ENCODE data around the gene NWD2.

Gene NWD2

DNA sequence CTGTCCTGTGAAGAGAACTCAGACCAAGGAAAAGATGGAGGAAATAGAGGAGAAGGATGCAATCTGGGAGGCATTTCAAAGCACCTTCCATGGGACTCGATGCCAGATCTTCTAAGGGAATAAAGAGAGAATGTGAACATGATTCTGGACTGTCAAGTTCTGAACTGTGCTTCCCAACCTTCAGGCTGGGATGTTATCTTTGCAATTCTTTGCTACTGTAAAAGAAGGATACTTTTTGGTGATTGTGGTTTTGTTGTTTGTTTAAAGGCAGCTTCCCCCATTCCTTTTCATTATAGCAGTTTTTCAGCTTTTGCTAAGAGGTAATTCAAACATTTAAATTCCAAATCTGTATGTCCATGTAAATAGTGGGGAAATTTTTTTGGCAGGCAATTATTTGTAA is 217.3 kb downstream of the NWD2 start:
- H2AFZ ChIP-seq (ENCODE audit: low read depth, low read length), result no peak overlapping the region
- no peaks in the 10 kb centered on the region for H3K27me3 ChIP-seq (ENCODE audit: insufficient read depth, low read length, poor library complexity)
- ATAC-seq (ENCODE audit: insufficient read depth, low read depth) (no peak), DNase-seq (no peak)
- no peak overlapping the region for H3K27ac ChIP-seq (ENCODE audit: low read length)
- TF ChIP-seq, protein P1, sequence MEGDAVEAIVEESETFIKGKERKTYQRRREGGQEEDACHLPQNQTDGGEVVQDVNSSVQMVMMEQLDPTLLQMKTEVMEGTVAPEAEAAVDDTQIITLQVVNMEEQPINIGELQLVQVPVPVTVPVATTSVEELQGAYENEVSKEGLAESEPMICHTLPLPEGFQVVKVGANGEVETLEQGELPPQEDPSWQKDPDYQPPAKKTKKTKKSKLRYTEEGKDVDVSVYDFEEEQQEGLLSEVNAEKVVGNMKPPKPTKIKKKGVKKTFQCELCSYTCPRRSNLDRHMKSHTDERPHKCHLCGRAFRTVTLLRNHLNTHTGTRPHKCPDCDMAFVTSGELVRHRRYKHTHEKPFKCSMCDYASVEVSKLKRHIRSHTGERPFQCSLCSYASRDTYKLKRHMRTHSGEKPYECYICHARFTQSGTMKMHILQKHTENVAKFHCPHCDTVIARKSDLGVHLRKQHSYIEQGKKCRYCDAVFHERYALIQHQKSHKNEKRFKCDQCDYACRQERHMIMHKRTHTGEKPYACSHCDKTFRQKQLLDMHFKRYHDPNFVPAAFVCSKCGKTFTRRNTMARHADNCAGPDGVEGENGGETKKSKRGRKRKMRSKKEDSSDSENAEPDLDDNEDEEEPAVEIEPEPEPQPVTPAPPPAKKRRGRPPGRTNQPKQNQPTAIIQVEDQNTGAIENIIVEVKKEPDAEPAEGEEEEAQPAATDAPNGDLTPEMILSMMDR (IDR thresholded peaks at IDR 0.05; ENCODE audit: borderline replicate concordance, extremely low read depth, low read length, poor library complexity, severe bottlenecking), result no peak
- TF ChIP-seq EZH2 (IDR thresholded peaks at IDR 0.05; ENCODE audit: borderline replicate concordance, low read depth, low read length, severe bottlenecking), result no peak
- no peaks in the 10 kb centered on the region for H3K79me2 ChIP-seq (ENCODE audit: insufficient read depth, low read length)
- no peaks in the 10 kb centered on the region for H3K9me3 ChIP-seq (ENCODE audit: insufficient read depth, low read length, severe bottlenecking)
- no peaks in the 10 kb centered on the region for H3K36me3 ChIP-seq (ENCODE audit: insufficient read depth, low read length)
- H3K4me1 ChIP-seq (ENCODE audit: insufficient read depth, low read length), result no peaks in the 10 kb centered on the region
- H3K4me2 ChIP-seq (ENCODE audit: insufficient read depth, low read length), result no peak overlapping the region
- H3K9ac ChIP-seq (ENCODE audit: low read depth, low read length), result no peak overlapping the region
- no peak overlapping the region for H3K4me3 ChIP-seq (ENCODE audit: low read depth in 1 of 2, low read length in 2 of 2)
- H4K20me1 ChIP-seq (ENCODE audit: insufficient read depth, low read length), result no peaks in the 10 kb centered on the region

DNA sequence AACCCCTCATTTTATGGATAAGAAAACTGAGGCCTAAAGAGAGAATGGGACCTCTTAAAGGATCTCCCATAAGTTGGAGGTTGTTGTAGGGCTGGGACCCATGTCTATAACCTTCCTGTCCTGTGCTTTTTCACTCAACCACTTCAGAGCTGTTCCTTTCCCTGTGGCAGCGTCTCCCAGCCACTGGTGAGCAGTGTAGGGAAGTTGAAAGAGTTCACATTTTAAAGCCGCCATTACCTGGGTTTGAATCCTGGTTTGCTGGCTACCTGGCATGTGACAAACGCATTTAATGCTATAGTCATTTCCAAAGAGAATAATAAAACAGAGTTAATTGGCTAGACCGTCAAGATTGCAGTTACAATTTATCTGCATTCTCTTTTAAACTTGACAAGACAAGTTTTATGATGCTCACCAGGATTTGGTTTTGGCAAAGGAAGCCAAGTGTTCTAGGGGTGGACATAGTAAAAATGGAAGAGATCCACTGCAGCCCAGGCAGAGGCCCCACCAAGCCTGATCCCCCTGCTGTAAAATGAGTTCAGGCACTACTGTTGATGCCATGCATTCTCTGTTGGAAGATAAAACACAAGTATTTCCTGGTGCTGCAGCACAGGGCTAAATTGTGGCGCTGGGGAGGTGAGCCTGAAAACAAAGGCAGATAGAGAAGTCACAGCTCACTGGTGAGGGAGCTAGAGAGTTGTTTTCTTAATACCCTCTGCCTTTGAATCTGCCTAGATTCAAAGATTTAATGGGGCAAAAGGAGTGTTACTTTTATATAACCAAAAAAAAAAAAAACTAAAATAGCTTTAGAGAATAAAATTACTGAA is 218.7 kb downstream of the NWD2 start:
- no peak for ATAC-seq (ENCODE audit: insufficient read depth, low read depth)
- no peaks in the 10 kb centered on the region for H3K9me3 ChIP-seq (ENCODE audit: insufficient read depth, low read length, severe bottlenecking)
- no peak overlapping the region for H3K9ac ChIP-seq (ENCODE audit: low read depth, low read length)
- H3K27me3 ChIP-seq (ENCODE audit: insufficient read depth, low read length, poor library complexity), result no peaks in the 10 kb centered on the region
- no peaks in the 10 kb centered on the region for H3K79me2 ChIP-seq (ENCODE audit: insufficient read depth, low read length)
- H3K4me1 ChIP-seq (ENCODE audit: insufficient read depth, low read length), result no peaks in the 10 kb centered on the region
- TF ChIP-seq, protein P1 (IDR thresholded peaks at IDR 0.05; ENCODE audit: borderline replicate concordance, extremely low read depth, low read length, poor library complexity, severe bottlenecking), result no peak
- TF ChIP-seq EZH2 (IDR thresholded peaks at IDR 0.05; ENCODE audit: borderline replicate concordance, low read depth, low read length, severe bottlenecking), result no peak
- no peaks in the 10 kb centered on the region for H4K20me1 ChIP-seq (ENCODE audit: insufficient read depth, low read length)
- H3K4me2 ChIP-seq (ENCODE audit: insufficient read depth, low read length), result no peak overlapping the region
- H3K4me3 ChIP-seq (ENCODE audit: low read depth in 1 of 2, low read length in 2 of 2), result no peak overlapping the region
- no peak overlapping the region for H3K27ac ChIP-seq (ENCODE audit: low read length)
- DNase-seq, result no peak
- no peak overlapping the region for H2AFZ ChIP-seq (ENCODE audit: low read depth, low read length)
- no peaks in the 10 kb centered on the region for H3K36me3 ChIP-seq (ENCODE audit: insufficient read depth, low read length)

DNA sequence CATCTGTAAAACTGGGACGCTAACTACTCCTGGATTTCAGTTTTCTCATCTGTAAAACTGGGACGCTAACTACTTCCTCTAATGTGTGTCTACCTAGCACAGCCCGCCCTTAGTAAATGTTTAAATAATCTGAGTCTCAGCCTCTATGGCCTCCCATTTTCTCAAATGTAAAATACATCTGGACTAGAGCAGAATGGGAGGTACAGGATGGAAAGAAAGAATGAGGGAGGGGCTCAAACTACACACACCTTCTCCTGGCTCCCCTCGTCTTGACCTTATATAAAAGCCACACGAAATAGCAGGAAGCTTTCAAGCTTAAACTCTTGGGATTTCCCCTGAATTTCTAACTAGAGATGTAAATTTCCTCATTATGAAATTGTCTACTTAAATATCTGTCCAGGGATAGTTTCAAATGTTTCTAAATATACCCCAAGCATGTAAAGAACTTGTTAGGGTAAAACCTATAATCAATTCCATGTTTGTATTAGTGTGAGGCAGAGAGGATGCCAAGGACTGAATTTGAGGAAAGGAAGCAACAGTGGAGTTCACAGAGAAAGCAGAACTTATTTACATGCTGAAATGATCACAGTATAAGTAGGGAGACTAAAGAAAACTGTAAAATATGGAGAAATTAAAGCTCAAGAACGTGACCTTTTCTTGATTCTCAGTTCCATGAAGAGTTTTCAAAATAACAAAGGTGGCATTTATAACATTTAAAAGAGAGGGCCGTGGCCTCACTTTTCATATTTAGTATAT is 220.0 kb downstream of the NWD2 start:
- no peaks in the 10 kb centered on the region for H3K36me3 ChIP-seq (ENCODE audit: insufficient read depth, low read length)
- no peak overlapping the region for H3K4me3 ChIP-seq (ENCODE audit: low read depth in 1 of 2, low read length in 2 of 2)
- H3K9ac ChIP-seq (ENCODE audit: low read depth, low read length), result no peak overlapping the region
- no peaks in the 10 kb centered on the region for H3K27me3 ChIP-seq (ENCODE audit: insufficient read depth, low read length, poor library complexity)
- no peak for TF ChIP-seq EZH2 (IDR thresholded peaks at IDR 0.05; ENCODE audit: borderline replicate concordance, low read depth, low read length, severe bottlenecking)
- TF ChIP-seq, protein P1 (IDR thresholded peaks at IDR 0.05; ENCODE audit: borderline replicate concordance, extremely low read depth, low read length, poor library complexity, severe bottlenecking), result no peak
- H3K27ac ChIP-seq (ENCODE audit: low read length), result no peak overlapping the region
- no peak overlapping the region for H2AFZ ChIP-seq (ENCODE audit: low read depth, low read length)
- no peak for DNase-seq
- no peaks in the 10 kb centered on the region for H4K20me1 ChIP-seq (ENCODE audit: insufficient read depth, low read length)
- H3K4me2 ChIP-seq (ENCODE audit: insufficient read depth, low read length), result no peak overlapping the region
- H3K9me3 ChIP-seq (ENCODE audit: insufficient read depth, low read length, severe bottlenecking), result no peaks in the 10 kb centered on the region
- no peak for ATAC-seq (ENCODE audit: insufficient read depth, low read depth)
- no peaks in the 10 kb centered on the region for H3K79me2 ChIP-seq (ENCODE audit: insufficient read depth, low read length)
- no peaks in the 10 kb centered on the region for H3K4me1 ChIP-seq (ENCODE audit: insufficient read depth, low read length)
